ENCODE measurements around the gene CEP170B.

GRCh38 chr14:104925214-104925854 is 60.3 kb downstream of the CEP170B start:
- TF ChIP-seq, protein P1, sequence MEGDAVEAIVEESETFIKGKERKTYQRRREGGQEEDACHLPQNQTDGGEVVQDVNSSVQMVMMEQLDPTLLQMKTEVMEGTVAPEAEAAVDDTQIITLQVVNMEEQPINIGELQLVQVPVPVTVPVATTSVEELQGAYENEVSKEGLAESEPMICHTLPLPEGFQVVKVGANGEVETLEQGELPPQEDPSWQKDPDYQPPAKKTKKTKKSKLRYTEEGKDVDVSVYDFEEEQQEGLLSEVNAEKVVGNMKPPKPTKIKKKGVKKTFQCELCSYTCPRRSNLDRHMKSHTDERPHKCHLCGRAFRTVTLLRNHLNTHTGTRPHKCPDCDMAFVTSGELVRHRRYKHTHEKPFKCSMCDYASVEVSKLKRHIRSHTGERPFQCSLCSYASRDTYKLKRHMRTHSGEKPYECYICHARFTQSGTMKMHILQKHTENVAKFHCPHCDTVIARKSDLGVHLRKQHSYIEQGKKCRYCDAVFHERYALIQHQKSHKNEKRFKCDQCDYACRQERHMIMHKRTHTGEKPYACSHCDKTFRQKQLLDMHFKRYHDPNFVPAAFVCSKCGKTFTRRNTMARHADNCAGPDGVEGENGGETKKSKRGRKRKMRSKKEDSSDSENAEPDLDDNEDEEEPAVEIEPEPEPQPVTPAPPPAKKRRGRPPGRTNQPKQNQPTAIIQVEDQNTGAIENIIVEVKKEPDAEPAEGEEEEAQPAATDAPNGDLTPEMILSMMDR (IDR thresholded peaks at IDR 0.05): no peak
- TF ChIP-seq POLR2A (IDR thresholded peaks at IDR 0.05) (no peak), POLR2AphosphoS5 (IDR thresholded peaks at IDR 0.05) (no peak)
